ENCODE results near the gene ANKS1B. TPM values are rescaled to one million over a fixed set of nuclear protein-coding genes. Genes with fewer than 3 reads are reported as not detected.

ANKS1B gene
- total and polyA plus RNA-seq, 10 of the 15 experiments (the other 5 are each of a cell fraction or from before 2014, with no cell fraction given): 0.16 to 1.3 (median 0.82) TPM; not detected in 7

- RAD21 ChIA-PET (ENCODE audit: unreplicated experiment): no interaction called here
- TF ChIP-seq E2F4 (IDR thresholded peaks at IDR 0.05; ENCODE audit: low read depth, low read length) (no peak), IKZF2 (IDR thresholded peaks at IDR 0.05) (no peak), EZH2 (IDR thresholded peaks at IDR 0.05; ENCODE audit: borderline replicate concordance, control insufficient read depth, low read depth, low read length) (no peak), HCFC1 (IDR thresholded peaks at IDR 0.05; ENCODE audit: low read length) (no peak), BCL11A (IDR thresholded peaks at IDR 0.05; ENCODE audit: low read depth, low read length) (no peak), SREBF2 (IDR thresholded peaks at IDR 0.05; ENCODE audit: low read length) (no peak), MEF2A (IDR thresholded peaks at IDR 0.05; ENCODE audit: insufficient read depth, low read depth, low read length) (no peak), PKNOX1 (IDR thresholded peaks at IDR 0.05) (no peak), ZBTB40 (IDR thresholded peaks at IDR 0.05; ENCODE audit: borderline replicate concordance) (no peak), EGR1 (IDR thresholded peaks at IDR 0.05; ENCODE audit: borderline replicate concordance in 1 of 2, low read depth in 2 of 2, low read length in 2 of 2) (no peak), PML (IDR thresholded peaks at IDR 0.05; ENCODE audit: low read length) (no peak), NR2C1 (IDR thresholded peaks at IDR 0.05) (no peak), TCF3 (IDR thresholded peaks at IDR 0.05; ENCODE audit: borderline replicate concordance, insufficient read depth, low read depth, low read length) (no peak), IRF5 (IDR thresholded peaks at IDR 0.05; ENCODE audit: borderline replicate concordance) (no peak), CBX3 (IDR thresholded peaks at IDR 0.05; ENCODE audit: borderline replicate concordance, low read depth) (no peak), JUNB (IDR thresholded peaks at IDR 0.05) (no peak), MYC (IDR thresholded peaks at IDR 0.05; ENCODE audit: insufficient read depth, insufficient read length, insufficient replicate concordance, low read length, severe bottlenecking) (no peak), ESRRA (IDR thresholded peaks at IDR 0.05; ENCODE audit: low read length) (no peak)
- CTCF ChIA-PET: no interaction called here
- SMC1A ChIA-PET (ENCODE audit: uncharacterized antibody, unreplicated experiment): no interaction called here
- H3K4me3 ChIP-seq: no peak overlapping the region
- H3K27me3 ChIP-seq (replicated peaks in 1 of 2; ENCODE audit: control insufficient read depth in 2 of 2, insufficient read depth in 2 of 2, low read length in 1 of 2): peaks cover 0 to 2% of the 10 kb centered on the region in 2 experiments; a peak in 1 of 4 replicates
- H3K4me2 ChIP-seq (ENCODE audit: control insufficient read depth, insufficient read depth): no peak overlapping the region
- POLR2A ChIA-PET: no interaction called here
- in situ Hi-C loops (cut with MboI) (no loop called here), intact Hi-C loops (cut with micrococcal nuclease; ENCODE audit: unreplicated experiment) (no loop called here)
- no peaks in the 10 kb centered on the region for H3K79me2 ChIP-seq (ENCODE audit: control insufficient read depth, insufficient read depth, low read length)
- 17% methylated on average over 3 of the region's 3 CpGs for WGBS (ENCODE audit: insufficient coverage, insufficient replicate concordance, low lambda C conversion rate, missing lambda C conversion rate)
- H3K4me1 ChIP-seq (ENCODE audit: control insufficient read depth, insufficient read depth, low read length): no peaks in the 10 kb centered on the region
- H3K36me3 ChIP-seq (ENCODE audit: control insufficient read depth in 2 of 2, insufficient read depth in 2 of 2, low read length in 1 of 2): no peaks in the 10 kb centered on the region
- no peaks in the 10 kb centered on the region for H4K20me1 ChIP-seq (ENCODE audit: control insufficient read depth, insufficient read depth)
- H2AFZ ChIP-seq (ENCODE audit: control insufficient read depth, low read depth, low read length): no peak overlapping the region
- H3K9ac ChIP-seq (ENCODE audit: control insufficient read depth, insufficient read depth, low read length): no peak overlapping the region
- FAIRE-seq (no peak), DNase-seq (ENCODE audit: low read depth, low spot score) (no peak), ATAC-seq (no peak)
- no TSS peak for BruUV-seq (replicated peaks)
- no peak overlapping the region for H3K27ac ChIP-seq (ENCODE audit: control insufficient read depth, insufficient read depth)
- no peaks in the 10 kb centered on the region for H3K9me3 ChIP-seq (replicated peaks; ENCODE audit: control insufficient read depth, insufficient read depth, low read length)
Observed at GRCh38 chr12:98821866-98822265, 1162.9 kb downstream of the ANKS1B start.
